GM18511 (cell line): ENCODE measurements around the gene NFATC1.

Source experiments
- ATAC-seq: cut with Tn5 transposase; IDR thresholded peaks from one replicate; pipeline ENCODE4 v1.9.1; 2021; ENCODE audit warnings: mild to moderate bottlenecking, moderate library complexity; ENCODE audit not compliant: unreplicated experiment

NFATC1 gene

DNA sequence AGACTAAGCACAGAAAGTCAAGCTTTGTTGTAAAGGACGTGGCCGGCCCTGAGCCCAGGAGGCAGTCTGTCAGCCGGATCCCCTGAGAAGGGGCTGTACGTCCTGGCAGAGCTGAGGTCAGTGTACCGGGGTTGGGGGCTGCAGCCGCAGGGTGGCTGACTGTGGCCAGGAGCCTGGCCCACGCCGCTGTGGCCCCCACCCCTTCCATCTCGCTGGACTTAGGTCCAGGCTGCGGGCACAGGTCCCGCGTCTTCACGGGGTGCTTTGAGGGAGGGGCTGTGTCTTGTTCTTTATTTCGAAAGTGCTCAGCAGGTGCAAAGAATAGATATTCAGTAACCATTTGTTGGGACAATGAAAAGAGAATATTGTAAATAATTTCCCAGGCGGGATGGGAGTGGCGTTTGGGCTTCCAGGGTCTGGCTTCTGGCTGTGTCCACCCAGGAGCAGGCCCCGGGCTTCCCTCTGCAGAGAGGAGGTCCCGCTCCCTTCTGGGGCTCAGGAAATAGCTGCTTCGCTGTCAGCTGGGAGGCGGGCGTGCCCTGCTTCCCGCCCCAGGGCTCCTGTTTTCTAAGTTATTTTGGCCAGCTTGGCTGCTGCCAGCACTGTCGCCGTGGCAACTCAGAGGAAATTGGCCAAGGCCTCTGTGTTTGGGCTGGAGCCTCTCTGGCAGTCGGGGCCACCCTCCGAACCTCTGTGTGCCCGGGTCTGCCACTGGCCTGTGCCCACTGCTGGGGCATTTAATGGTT, 7.4 kb downstream of the NFATC1 start:
- no peak for ATAC-seq

DNA sequence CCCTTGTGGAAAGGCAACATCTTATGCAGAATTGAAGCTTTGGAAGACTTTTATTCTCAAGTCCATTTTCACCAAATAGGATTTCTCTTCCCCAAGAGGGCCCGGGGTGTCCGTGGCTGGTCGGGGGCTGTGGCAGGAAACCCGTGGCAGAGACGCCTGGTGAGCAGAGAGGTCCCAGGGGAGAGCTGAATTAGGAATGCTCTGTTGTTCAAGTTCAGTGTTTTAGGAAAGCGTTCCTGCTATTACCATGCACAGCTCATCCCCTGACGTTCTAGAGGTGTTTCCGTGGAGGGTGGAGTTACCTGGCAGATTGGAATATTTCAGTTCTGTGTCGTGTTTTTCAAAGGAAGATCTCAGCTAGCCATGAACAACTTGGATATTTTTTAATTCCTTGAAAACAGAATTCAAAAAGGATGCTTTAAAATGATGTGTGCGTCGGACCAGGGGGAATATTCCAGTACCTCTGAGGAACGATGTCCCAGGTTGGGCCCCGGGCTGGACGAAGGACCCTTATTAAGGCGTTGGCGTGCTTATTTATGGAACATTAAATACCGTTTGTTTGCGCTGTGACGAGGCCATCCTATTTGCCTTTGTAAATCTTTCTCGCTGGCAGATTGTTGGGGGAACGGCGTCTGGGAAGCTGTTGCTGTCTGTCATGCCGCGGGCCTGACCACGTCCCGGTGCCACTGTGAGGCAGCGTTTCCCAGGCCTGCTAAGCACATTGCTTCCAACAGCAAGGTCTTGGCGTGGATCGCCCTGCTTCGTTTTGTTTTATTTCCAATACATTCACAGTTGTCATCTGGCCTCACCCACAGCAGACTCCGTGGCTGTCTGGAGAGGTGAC, 8.2 kb downstream of the NFATC1 start:
- ATAC-seq, result no peak

DNA sequence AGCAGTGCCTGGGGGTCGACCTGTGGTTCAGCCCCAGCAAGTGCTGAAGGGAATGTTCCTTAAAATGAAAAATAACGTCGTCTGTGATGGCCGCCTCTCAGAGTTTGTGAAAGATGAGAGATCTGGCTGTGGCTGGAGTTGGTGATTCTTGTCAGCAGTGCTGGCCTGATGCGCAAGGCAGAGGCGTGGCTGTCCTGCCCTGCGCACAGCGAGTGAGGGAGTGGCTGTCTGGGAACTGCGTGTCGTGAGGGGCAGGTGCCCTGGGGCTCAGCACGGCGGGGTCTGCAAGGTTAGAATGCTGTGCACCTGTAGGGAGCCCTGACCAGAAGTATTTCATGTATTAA, 8.8 kb downstream of the NFATC1 start:
- no peak for ATAC-seq

DNA sequence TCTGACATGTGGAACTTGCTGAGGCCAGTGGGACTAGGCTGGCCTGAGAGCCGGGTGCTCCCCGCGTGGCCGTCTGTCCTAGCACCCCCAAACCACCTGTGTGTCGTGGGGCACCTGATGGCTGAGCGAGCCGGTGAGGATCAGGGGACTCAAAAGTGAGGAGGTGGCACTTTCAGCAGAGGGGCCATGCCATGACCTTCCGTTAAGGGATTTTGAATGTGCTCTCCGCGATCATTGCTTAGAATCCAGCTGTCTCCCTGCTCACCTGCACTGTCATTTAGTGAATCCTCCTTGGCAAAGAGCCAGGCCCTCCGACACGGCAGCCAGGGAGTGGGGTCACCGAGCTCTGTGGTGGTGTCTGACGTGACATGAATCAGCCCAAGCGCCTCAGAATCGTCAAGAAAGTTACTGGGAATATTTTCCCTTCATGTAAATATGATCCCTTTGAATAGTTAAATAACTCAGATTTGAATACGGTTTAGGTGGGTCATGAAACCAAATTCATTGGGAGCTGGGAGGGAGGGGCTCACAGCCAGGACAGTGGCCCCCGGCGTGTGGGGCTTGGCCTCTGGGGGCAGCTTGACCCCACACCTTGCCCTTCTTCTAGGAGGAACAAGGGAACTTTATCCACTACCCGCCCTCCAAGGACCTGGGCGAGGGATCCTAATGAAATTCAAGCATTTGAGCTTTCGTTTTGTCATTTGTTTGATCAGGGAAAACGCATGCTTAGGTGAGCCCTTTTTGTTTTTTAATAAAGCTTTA, 9.5 kb downstream of the NFATC1 start:
- ATAC-seq, result no peak

DNA sequence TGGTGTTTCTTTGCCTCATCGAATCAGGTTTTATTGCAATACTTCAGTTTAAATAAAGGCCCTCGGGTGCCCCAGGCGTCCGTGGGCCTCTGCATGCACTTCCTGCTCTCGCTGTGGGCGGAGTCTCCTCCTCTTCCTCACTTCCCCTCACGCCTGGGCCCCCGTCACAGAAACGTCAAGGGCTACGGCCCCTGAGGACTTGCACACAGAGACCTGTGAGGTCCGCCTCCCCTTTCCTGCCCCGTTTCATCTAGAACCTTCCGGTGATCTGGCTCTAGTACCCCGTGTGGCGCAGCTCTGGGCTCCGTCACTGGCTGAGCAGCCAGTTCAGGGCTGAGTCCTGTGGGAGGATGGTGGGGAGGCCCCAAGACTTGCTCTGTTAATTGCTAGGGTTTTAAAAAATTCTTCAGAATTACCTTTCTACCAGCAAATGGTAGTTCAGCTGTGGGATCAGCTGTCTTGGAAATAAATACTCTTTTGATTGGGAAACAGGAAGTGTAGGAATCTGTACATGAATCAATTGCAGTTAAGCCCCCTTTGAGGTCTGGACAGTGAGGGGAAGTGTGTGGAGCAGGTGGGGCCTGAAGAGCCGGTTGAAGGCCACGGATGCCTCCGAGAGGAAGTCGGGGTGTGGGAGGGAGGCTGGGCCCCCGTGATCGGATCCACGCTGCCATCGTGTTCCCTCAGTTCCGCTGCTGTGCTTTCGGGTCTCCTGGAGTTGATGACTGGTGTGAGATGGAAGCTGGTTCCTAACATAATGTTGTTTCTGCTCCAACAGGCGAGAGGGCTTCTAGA, 10.2 kb downstream of the NFATC1 start:
- peak; percentile 88 for ATAC-seq

DNA sequence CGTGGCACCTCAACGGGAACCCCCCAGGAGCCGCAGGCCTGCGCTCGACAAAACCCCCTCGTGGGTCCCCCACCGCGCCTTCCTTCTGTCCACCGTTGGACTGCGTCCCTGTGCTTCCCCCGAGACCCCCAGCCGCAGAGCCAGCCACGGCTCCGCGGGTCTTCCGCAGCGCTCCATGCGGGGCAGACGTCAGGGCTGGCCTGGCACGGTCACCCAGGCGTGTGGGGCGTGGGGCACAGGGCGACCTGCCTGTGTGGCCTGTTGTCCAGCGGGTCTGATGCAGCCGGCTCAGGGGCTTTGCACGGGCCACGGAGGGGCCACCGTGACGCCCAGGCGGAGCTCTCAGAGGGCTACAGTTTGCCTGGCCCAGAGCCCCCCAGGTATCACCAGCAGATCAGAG, 11.0 kb downstream of the NFATC1 start:
- no peak for ATAC-seq

DNA sequence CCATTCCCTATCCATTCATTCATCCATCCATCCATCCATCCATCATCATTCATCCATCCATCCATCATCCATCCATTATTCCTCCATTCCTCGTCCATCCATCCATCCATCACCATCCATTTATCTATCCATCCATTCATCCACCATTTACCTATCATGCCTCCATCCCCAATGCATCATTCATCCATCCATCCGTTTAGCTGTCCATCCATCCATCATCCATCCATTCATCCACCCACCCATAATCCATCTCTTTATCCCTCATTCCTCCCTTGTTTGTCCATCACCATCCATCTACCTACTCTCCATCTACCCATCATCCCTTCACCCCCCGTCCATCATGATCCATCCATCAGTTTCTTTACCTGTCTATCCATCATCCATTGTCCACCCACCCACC, 13.6 kb downstream of the NFATC1 start:
- no peak for ATAC-seq

DNA sequence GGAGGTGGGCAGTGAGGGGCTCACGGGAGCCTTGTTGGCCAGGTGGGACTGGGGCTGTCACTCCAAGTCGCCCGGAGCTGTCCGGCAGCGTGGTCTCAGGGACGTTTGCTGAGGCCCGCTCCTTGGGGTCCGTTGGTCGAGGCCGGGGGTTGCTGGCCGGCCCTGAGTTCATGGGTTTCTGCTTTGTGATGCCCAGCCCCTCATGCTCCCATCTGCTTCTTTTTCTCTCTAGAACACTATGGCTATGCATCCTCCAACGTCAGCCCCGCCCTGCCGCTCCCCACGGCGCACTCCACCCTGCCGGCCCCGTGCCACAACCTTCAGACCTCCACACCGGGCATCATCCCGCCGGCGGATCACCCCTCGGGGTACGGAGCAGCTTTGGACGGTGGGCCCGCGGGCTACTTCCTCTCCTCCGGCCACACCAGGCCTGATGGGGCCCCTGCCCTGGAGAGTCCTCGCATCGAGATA, 14.5 kb downstream of the NFATC1 start:
- no peak for ATAC-seq

DNA sequence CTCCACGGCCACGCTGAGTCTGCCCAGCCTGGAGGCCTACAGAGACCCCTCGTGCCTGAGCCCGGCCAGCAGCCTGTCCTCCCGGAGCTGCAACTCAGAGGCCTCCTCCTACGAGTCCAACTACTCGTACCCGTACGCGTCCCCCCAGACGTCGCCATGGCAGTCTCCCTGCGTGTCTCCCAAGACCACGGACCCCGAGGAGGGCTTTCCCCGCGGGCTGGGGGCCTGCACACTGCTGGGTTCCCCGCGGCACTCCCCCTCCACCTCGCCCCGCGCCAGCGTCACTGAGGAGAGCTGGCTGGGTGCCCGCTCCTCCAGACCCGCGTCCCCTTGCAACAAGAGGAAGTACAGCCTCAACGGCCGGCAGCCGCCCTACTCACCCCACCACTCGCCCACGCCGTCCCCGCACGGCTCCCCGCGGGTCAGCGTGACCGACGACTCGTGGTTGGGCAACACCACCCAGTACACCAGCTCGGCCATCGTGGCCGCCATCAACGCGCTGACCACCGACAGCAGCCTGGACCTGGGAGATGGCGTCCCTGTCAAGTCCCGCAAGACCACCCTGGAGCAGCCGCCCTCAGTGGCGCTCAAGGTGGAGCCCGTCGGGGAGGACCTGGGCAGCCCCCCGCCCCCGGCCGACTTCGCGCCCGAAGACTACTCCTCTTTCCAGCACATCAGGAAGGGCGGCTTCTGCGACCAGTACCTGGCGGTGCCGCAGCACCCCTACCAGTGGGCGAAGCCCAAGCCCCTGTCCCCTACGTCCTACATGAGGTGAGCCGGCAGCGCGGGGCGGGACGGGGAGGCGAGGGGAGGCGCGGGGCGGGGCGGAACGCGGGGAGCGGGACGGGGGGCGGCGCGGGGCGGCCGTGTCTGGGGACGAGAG, 15.2 kb downstream of the NFATC1 start:
- ATAC-seq, result no peak

DNA sequence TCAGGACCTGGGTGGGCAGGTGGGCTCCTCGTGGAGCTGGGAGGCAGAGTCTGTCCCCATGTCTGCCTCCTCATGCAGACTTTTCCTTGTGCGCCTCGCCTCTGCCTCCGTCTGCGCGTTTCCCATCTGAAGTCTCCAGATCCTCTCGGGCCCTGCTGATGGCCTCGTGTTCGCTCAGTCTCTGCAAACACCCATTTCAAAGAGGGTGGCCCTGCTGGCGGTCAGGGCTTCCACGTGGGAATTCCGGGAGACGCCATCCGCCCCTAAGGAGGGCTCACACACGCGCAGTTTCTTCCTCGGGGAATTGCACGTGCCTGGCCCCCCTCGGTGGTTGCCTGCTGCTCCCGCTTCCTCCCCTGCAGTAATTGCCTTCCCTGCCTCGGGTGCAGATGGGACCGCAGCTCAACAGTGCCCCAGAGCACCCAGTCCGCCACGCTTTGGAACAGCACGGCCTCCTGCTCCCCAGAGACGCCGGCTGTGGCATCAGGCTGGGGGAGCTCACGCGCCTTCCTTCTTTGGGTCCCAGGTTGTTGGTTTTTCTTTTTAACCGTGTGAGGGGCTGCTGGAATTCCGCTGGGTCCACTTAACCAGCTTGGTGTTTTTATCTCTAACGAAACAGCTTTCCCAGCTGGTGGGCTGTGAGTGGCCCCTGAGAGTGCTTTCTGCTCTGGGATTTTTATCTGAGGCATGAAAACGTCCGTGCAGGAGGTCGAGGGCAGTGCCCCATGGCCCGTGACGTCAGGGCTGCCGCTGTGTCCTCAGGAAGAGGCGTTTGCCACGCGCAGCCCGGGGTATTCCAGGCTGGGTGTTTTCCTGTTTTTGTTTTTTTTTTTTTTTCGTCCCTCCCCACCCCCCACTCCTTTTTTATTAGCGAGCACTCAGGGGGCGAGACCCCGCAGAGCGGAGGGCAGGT, 16.1 kb downstream of the NFATC1 start:
- no peak for ATAC-seq

DNA sequence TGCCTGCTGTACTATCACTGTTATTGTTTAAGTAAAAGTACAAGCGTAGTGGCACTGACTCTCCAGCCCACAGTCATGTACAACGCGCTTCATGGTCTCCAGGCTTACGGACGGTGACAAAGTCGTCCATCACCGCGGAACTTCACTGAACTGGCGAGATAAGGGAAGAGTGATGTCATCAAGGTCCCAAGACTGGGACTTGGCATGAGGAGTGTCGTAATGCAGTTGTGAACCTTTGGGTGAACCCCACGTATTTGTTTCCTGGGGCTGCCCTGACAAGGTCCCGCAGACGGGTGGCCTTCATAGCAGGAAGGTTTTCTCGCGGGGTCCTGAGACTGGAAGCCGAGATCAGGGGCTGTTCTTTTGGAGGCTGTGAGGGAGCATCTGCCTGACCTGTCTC, 17.3 kb downstream of the NFATC1 start:
- no peak for ATAC-seq

DNA sequence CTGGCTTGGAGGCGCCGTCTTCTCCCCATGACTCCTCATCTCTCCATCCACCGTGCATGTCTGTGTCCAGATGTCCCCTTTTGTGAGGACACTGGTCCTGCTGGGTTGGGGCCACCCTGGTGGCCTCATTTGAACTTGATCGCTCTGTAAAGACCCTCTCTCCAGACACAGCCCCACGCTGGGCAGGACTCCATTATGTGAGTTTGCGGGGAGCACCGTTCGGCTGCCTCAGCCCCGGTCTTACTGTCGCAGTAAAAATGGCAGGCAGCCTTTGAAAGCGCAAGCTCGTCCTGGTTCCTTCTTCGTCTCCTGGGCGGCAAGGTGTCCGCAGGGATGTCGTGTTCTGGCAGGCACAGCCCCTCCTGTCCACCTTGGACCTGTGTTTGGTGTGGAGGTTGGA, 17.7 kb downstream of the NFATC1 start:
- ATAC-seq, result no peak

DNA sequence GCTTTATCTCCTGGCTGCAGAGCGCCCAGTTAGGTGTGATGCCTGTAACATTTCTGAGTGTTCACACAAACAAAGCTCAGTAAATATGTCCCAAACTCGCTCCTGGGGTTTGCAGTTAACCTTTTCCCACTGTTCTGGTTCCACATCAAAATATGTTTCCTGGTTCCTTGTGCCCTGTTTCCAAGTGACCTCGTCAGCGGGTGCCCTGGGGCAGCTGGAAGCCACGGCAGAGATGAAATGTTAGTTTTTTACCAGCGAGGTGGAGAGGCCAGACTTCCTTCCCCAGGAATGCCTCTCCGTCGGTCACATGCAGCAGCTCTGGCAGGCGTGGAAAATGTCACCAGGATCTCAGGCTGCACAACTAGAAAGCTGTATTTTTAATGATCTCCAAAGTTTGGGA, 18.2 kb downstream of the NFATC1 start:
- no peak for ATAC-seq

DNA sequence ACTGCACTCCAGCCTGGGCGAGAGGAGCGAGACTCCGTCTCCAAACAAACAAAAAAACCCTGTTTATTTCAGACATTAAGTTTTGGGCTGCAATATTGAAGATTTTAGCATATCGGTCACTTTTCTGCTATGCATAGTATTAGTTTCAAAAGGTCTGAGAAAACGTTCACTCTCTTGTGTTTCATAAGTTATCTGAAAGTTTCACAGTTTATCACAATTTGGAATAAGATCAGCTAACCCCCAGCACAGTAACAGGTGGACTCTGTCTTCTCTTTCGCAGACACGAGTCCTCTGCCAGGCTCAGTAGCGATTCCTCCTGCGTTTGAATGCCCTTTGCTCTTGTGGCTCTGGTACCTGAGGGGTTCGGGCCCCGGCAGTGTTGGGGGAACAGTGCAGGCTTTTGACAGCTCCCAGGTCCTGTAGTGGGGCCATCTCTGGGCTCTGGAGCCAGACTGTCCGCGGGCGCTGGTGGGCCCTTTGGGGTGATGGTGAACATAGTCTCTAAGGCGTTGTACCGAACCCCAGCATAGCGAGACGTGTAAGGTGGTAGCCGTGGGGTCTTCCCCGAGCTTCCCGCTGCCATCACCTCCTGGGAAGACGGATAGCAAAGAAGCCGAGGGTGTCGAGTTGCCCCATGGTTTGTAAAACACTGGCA, 20.4 kb downstream of the NFATC1 start:
- ATAC-seq, result peak; percentile 55

DNA sequence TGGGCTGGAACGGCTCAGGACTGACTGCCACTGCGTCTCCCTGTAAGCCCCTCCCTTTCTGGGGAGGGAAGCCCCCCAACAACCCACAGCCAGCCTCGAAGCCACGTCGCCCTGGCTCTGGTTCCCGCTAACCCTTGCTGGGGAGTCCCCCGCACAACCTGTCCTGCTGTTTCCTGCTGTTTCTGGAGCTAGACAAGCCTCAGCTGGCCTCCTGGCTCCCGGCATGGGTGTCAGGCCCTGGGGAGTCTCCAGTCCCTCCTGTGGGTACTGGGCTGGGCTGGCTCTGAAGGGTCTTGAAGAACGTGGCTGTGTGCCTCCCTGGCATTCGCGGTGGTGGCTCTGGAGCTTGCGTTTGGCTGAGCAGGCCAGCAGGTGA, 20.9 kb downstream of the NFATC1 start:
- no peak for ATAC-seq

DNA sequence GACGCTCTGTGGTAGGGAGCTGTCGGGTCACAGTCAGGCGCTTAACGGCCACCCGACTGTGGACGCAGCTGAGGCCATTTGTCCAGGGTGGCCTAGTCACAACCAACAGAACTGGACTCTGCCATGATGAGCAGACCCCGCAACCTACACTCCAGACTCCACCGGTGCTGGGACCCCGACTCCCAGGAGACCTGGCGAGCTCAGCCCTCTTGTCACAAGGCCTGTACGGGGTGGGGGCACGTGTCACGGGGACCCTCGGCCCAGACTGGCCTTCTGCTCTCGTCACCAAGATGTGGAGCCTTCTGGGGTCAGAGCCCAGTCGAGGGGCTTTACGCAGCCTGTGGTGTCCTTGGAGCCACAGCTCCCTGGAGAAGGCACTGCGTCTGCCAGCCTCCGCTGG, 22.5 kb downstream of the NFATC1 start:
- ATAC-seq, result no peak

DNA sequence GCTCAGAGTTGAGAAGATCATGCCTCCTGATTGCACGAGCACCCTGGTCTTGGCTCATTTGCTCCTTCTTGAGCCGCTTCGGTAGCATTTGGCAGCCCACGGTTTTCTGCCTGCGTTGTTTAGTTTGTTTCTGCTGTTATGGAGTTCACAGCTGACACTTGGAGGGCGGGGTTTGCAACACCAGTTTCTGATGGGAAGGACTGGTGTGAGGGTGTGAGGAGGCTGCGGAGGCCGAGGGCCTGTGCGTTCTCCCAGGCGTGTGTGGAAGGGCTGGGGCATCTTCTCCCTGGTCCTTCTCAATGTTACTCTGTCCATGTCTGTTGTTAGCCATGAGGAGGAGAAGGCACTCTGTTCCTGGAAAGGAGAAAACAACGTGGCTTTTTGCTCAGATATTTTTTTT, 22.9 kb downstream of the NFATC1 start:
- no peak for ATAC-seq

DNA sequence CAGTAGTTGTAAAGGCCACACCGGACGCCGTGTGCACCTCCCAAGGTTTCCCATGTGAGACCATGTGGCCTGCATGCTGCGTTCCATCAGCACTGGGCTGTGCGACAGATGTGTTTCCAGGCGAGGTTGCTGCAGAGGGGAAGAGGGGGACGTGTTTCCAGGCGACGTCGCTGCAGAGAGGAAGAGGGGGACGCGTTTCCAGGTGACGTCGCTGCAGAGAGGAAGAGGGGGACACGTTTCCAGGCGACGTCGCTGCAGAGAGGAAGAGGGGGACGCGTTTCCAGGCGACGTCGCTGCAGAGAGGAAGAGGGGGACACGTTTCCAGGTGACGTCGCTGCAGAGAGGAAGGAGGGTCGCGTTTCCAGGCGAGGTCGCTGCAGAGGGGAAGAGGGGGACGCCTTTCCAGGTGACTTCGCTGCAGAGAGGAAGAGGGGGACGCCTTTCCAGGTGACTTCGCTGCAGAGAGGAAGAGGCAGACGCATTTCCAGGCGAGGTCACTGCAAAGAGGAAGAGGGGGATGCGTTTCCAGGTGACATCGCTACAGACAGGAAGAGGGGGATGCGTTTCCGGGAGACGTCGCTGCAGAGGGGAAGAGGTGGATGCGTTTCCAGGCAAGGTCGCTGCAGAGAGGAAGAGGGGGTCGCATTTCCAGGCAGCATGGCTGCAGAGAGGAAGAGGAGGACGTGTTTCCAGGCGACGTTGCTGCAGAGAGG, 24.5 kb downstream of the NFATC1 start:
- ATAC-seq, result no peak
